Transverse colon (tissue), 3 donors: Measurements from ENCODE around the gene SORT1.

Experiments
- CTCF ChIP-seq, 5 experiments: fragments of 200-600 bp in 3 of 5; fragments of 450-650 bp in 2 of 5; sonication (generic) in 3 of 5; IDR thresholded peaks; 1 replicate in 2 of 5; 2 replicates in 3 of 5; pipeline ENCODE4 v1.5.1; 2016 to 2017; ENCODE audit warnings: antibody characterized with exemption in 5 of 5, inconsistent platforms in 3 of 5, mild to moderate bottlenecking in 2 of 5, moderate library complexity in 1 of 5
- POLR2A ChIP-seq: fragments of 450-650 bp; IDR thresholded peaks from one replicate; pipeline ENCODE4 v1.6.1; 2016; ENCODE audit warnings: antibody characterized with exemption, mild to moderate bottlenecking, moderate library complexity

GRCh38 chr1:109266965-109267364 is 130.8 kb downstream of the SORT1 start:
- TF ChIP-seq CTCF (IDR thresholded peaks at IDR 0.05), result no peak
- no peak for TF ChIP-seq POLR2A
